ENCODE measurements around the gene BARD1. TPM values are rescaled to one million over a fixed set of nuclear protein-coding genes. Genes with fewer than 3 reads are reported as not detected.

BARD1 gene
- total and polyA plus RNA-seq, 2 of the 8 experiments (the other 6 are each of a cell fraction or from before 2014, with no cell fraction given) = 11.1 to 29.8 TPM

DNA sequence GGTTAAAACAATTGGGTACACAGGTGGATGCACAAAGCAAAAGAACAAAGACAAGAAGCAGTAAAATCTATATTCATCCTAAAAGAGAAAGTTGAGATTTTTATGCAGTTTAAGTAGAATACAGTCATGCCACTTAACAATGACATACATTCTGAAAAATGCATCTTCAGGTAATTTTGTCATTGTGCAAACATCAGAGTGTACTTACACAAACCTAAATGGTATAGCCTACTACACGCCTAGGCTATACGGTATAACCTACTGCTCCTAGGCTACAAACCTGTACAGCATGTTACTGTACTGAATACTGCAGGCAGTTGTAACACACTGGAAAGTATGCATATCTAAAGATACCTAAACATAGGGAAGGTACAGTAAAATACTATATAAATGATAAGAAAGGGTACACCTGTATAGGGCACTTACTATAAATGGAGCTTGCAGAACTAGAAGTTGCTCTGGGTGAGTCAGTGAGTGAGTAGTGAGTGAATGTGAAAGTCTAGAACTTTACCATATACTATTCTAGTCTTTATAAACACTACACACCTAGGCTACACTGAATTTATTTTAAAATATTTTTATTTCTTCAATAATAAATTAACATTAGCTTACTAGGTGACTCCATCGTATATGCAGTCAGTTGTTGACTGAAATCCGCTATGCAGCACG is 132.9 kb downstream of the BARD1 start:
- no peak overlapping the region for H2BK5ac ChIP-seq (ENCODE audit: low read depth, low read length)
- no peak overlapping the region for H3K4me2 ChIP-seq (ENCODE audit: insufficient read depth in 1 of 2, low read depth in 2 of 2, low read length in 2 of 2)
- POLR2A ChIA-PET (ENCODE audit: partially characterized antibody) = no interaction called here
- no peak overlapping the region for H3K14ac ChIP-seq (ENCODE audit: insufficient read length)
- H3K18ac ChIP-seq (ENCODE audit: extremely low read depth, low read length) = no peak overlapping the region
- no peak overlapping the region for H3K23ac ChIP-seq (ENCODE audit: insufficient read length)
- H2AFZ ChIP-seq (ENCODE audit: low read length) = no peak overlapping the region
- FAIRE-seq = no peak
- no peak overlapping the region for H4K91ac ChIP-seq (replicated peaks; ENCODE audit: insufficient read length, low read length)
- H3K56ac ChIP-seq (replicated peaks; ENCODE audit: insufficient read length, low read depth, low read length) = no peak overlapping the region
- no peak overlapping the region for H4K8ac ChIP-seq (ENCODE audit: extremely low read depth, insufficient read depth, low read length)
- no peak overlapping the region for H3K27ac ChIP-seq (ENCODE audit: low read depth, low read length)
- no peak overlapping the region for H4K5ac ChIP-seq (ENCODE audit: insufficient read length, low read depth, low read length)
- H2BK15ac ChIP-seq (ENCODE audit: low read length) = no peak overlapping the region
- H3K9ac ChIP-seq (replicated peaks in 1 of 4; ENCODE audit: extremely low read depth in 1 of 4, low read depth in 3 of 4, low read length in 3 of 4) = no peak overlapping the region
- no peaks in the 10 kb centered on the region for H3K36me3 ChIP-seq (ENCODE audit: control insufficient read depth in 2 of 4, insufficient read depth in 4 of 4, low read length in 3 of 4)
- no peaks in the 10 kb centered on the region for H3K23me2 ChIP-seq (ENCODE audit: low read depth, low read length)
- H3K9me3 ChIP-seq (ENCODE audit: insufficient read depth in 2 of 2, low read depth in 1 of 2, low read length in 1 of 2) = no peaks in the 10 kb centered on the region
- H2BK12ac ChIP-seq (ENCODE audit: low read depth, low read length) = no peak overlapping the region
- no peaks in the 10 kb centered on the region for H3K4me1 ChIP-seq (replicated peaks in 1 of 4; ENCODE audit: control insufficient read depth in 3 of 4, insufficient read depth in 4 of 4, low read length in 3 of 4)
- no peaks in the 10 kb centered on the region for H3K79me2 ChIP-seq (ENCODE audit: control insufficient read depth in 1 of 2, insufficient read depth in 2 of 2, low read length in 2 of 2)
- H2AK5ac ChIP-seq (ENCODE audit: low read depth, low read length) = no peak overlapping the region
- CTCF ChIA-PET (ENCODE audit: partially characterized antibody) = no interaction called here
- H3K4me3 ChIP-seq (ENCODE audit: extremely low read depth in 1 of 4, insufficient read depth in 2 of 4, low read depth in 3 of 4, low read length in 4 of 4) = no peak overlapping the region
- no peaks in the 10 kb centered on the region for H3K27me3 ChIP-seq (replicated peaks in 1 of 4; ENCODE audit: control insufficient read depth in 3 of 4, extremely low read depth in 1 of 4, insufficient read depth in 3 of 4, low read length in 3 of 4)
- DNase-seq (ENCODE audit: low read depth in 1 of 2, low spot score in 2 of 2) = no peak
- TF ChIP-seq CHD2 (IDR thresholded peaks at IDR 0.05; ENCODE audit: low read length) (no peak), JUND (IDR thresholded peaks at IDR 0.05; ENCODE audit: low read length) (no peak), RNF2 (IDR thresholded peaks at IDR 0.05; ENCODE audit: borderline replicate concordance, low read depth, low read length, missing control alignments, poor library complexity, severe bottlenecking) (no peak)
- TF ChIP-seq, protein P1, sequence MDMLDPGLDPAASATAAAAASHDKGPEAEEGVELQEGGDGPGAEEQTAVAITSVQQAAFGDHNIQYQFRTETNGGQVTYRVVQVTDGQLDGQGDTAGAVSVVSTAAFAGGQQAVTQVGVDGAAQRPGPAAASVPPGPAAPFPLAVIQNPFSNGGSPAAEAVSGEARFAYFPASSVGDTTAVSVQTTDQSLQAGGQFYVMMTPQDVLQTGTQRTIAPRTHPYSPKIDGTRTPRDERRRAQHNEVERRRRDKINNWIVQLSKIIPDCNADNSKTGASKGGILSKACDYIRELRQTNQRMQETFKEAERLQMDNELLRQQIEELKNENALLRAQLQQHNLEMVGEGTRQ (IDR thresholded peaks at IDR 0.05; ENCODE audit: low read length) = no peak
- H3K4ac ChIP-seq (replicated peaks; ENCODE audit: insufficient read length, low read depth, low read length) = no peak overlapping the region
- 88% methylated on average over 5 of the region's 5 CpGs; no CpG with 5 or more reads in 1 of the 2 experiments for WGBS, 2 experiments (ENCODE audit: extremely low coverage in 1 of 2, insufficient coverage in 1 of 2, insufficient read length in 1 of 2, insufficient replicate concordance in 2 of 2, low coverage in 1 of 2, low lambda C conversion rate in 2 of 2, missing lambda C conversion rate in 1 of 2)
- H3K79me1 ChIP-seq (ENCODE audit: low read depth, low read length) = no peaks in the 10 kb centered on the region
- H2BK120ac ChIP-seq (replicated peaks; ENCODE audit: low read depth, low read length) = no peak overlapping the region
- H2BK20ac ChIP-seq (ENCODE audit: low read length) = no peak overlapping the region
- H4K20me1 ChIP-seq (replicated peaks in 1 of 2; ENCODE audit: control insufficient read depth in 1 of 2, insufficient read depth in 2 of 2, low read length in 2 of 2) = no peaks in the 10 kb centered on the region
